Measurements from ENCODE around the gene MON1B. TPM values are rescaled to one million over a fixed set of nuclear protein-coding genes. Genes with fewer than 3 reads are reported as not detected.

The MON1B gene
- polyA plus RNA-seq, 1 donor (not counting 4 experiments of a cell fraction or from before 2014, with no cell fraction given) = 9.7 TPM

DNA sequence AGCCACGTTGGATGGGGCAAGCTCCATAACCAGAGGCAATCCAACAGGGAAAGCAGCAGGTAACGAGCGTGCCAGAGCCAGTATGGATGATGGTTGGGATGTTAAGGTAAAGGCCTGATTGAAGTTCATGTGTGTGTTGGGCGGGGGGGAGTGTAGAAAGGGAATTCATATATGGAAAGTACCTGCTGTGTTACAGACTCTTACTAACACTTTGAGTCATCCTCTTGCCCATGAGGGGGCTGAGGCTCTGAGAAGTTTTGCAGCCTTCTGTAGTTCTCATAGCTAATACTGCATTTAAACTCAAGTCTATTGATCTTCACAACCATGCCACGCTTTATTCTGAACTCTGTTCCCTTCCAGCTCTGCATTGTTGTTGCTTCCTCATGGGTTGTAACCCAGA lies 36.8 kb downstream of the MON1B start:
- TF ChIP-seq EZH2 (IDR thresholded peaks at IDR 0.05; ENCODE audit: low read length) = no peak
- TF ChIP-seq, protein P1, sequence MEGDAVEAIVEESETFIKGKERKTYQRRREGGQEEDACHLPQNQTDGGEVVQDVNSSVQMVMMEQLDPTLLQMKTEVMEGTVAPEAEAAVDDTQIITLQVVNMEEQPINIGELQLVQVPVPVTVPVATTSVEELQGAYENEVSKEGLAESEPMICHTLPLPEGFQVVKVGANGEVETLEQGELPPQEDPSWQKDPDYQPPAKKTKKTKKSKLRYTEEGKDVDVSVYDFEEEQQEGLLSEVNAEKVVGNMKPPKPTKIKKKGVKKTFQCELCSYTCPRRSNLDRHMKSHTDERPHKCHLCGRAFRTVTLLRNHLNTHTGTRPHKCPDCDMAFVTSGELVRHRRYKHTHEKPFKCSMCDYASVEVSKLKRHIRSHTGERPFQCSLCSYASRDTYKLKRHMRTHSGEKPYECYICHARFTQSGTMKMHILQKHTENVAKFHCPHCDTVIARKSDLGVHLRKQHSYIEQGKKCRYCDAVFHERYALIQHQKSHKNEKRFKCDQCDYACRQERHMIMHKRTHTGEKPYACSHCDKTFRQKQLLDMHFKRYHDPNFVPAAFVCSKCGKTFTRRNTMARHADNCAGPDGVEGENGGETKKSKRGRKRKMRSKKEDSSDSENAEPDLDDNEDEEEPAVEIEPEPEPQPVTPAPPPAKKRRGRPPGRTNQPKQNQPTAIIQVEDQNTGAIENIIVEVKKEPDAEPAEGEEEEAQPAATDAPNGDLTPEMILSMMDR (optimal IDR thresholded peaks at IDR 0.05 in 1 of 3, IDR thresholded peaks at IDR 0.05 in 1 of 3, conservative IDR thresholded peaks at IDR 0.05 in 1 of 3; ENCODE audit: extremely low read depth in 1 of 3, insufficient read depth in 2 of 3, low read length in 3 of 3) = no peak
- H3K4me3 ChIP-seq (ENCODE audit: control insufficient read depth in 2 of 3, extremely low read depth in 1 of 3, insufficient read depth in 2 of 3, low read depth in 1 of 3, low read length in 3 of 3) = no peak overlapping the region
- no peaks in the 10 kb centered on the region for H3K27me3 ChIP-seq (ENCODE audit: control insufficient read depth, extremely low read depth, insufficient read depth, low read length)
- H3K9ac ChIP-seq (ENCODE audit: control insufficient read depth, extremely low read depth, insufficient read depth, low read length) = no peak overlapping the region
- no peak overlapping the region for H3K27ac ChIP-seq (ENCODE audit: control insufficient read depth, insufficient read depth, low read length)
- FAIRE-seq (no peak), DNase-seq (ENCODE audit: low read depth, low spot score) (no peak)
- H3K36me3 ChIP-seq (ENCODE audit: control insufficient read depth in 2 of 2, extremely low read depth in 1 of 2, insufficient read depth in 2 of 2, low read length in 2 of 2) = no peaks in the 10 kb centered on the region
- no peaks in the 10 kb centered on the region for H4K20me1 ChIP-seq (ENCODE audit: control insufficient read depth, extremely low read depth, insufficient read depth, low read length)
- no peaks in the 10 kb centered on the region for H3K9me1 ChIP-seq (ENCODE audit: control insufficient read depth, extremely low read depth, insufficient read depth, low read length)
- no peaks in the 10 kb centered on the region for H3K9me3 ChIP-seq (ENCODE audit: control insufficient read depth, low read depth, low read length)
- dilution Hi-C loops (cut with MboI; ENCODE audit: extremely low pct_ligation_motif_present, low sequenced_read_pairs) = loop anchor here (25.0 kb wide), 1 partner anchor 360 kb away; no protein-coding TSS in a partner anchor
- no peaks in the 10 kb centered on the region for H3K79me2 ChIP-seq (ENCODE audit: control insufficient read depth, insufficient read depth, low read length)
- no peaks in the 10 kb centered on the region for H3K4me1 ChIP-seq (ENCODE audit: control insufficient read depth, extremely low read depth, insufficient read depth, low read length)
- no peak overlapping the region for H3K4me2 ChIP-seq (ENCODE audit: control insufficient read depth, extremely low read depth, insufficient read depth, low read depth, low read length)
- H2AFZ ChIP-seq (ENCODE audit: control insufficient read depth, low read length) = no peak overlapping the region

DNA sequence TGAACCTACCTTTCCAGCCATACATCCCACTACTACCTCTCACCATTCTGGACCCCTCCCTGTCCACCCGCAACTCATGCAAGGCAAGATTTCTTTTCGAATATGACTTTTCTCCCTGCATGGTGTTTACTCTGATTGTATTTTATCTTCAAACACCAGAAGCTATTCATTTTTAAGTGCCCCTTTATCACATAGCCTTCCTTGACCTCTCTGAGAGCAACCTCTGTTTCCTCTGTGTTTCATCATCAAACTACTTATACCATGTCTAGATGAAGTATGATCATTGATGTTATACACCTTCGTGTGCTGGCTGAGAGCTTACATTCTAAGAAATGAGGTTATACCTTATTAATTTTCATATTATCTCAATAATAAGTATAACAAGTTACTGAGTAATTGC lies 40.1 kb downstream of the MON1B start:
- dilution Hi-C loops (cut with MboI; ENCODE audit: extremely low pct_ligation_motif_present, low sequenced_read_pairs) = loop anchor here (25.0 kb wide), 1 partner anchor 356 kb away; no protein-coding TSS in a partner anchor

More for the DNA sequence above, 40.1 kb downstream of the MON1B start:
- H3K9ac ChIP-seq (ENCODE audit: control insufficient read depth, extremely low read depth, insufficient read depth, low read length) = no peak overlapping the region
- H3K36me3 ChIP-seq (ENCODE audit: control insufficient read depth in 2 of 2, extremely low read depth in 1 of 2, insufficient read depth in 2 of 2, low read length in 2 of 2) = no peaks in the 10 kb centered on the region
- no peak overlapping the region for H3K4me2 ChIP-seq (ENCODE audit: control insufficient read depth, extremely low read depth, insufficient read depth, low read depth, low read length)
- no peak overlapping the region for H3K27ac ChIP-seq (ENCODE audit: control insufficient read depth, insufficient read depth, low read length)
- FAIRE-seq = no peak
- DNase-seq (ENCODE audit: low read depth, low spot score) = no peak
- H2AFZ ChIP-seq (ENCODE audit: control insufficient read depth, low read length) = no peak overlapping the region
- no peak overlapping the region for H3K4me3 ChIP-seq (ENCODE audit: control insufficient read depth in 2 of 3, extremely low read depth in 1 of 3, insufficient read depth in 2 of 3, low read depth in 1 of 3, low read length in 3 of 3)
- no peaks in the 10 kb centered on the region for H3K9me1 ChIP-seq (ENCODE audit: control insufficient read depth, extremely low read depth, insufficient read depth, low read length)
- no peaks in the 10 kb centered on the region for H3K4me1 ChIP-seq (ENCODE audit: control insufficient read depth, extremely low read depth, insufficient read depth, low read length)
- H4K20me1 ChIP-seq (ENCODE audit: control insufficient read depth, extremely low read depth, insufficient read depth, low read length) = no peaks in the 10 kb centered on the region
- H3K27me3 ChIP-seq (ENCODE audit: control insufficient read depth, extremely low read depth, insufficient read depth, low read length) = no peaks in the 10 kb centered on the region
- no peaks in the 10 kb centered on the region for H3K9me3 ChIP-seq (ENCODE audit: control insufficient read depth, low read depth, low read length)
- no peaks in the 10 kb centered on the region for H3K79me2 ChIP-seq (ENCODE audit: control insufficient read depth, insufficient read depth, low read length)
- no peak for TF ChIP-seq EZH2 (IDR thresholded peaks at IDR 0.05; ENCODE audit: low read length)
- TF ChIP-seq, protein P1 (optimal IDR thresholded peaks at IDR 0.05 in 1 of 3, IDR thresholded peaks at IDR 0.05 in 1 of 3, conservative IDR thresholded peaks at IDR 0.05 in 1 of 3; ENCODE audit: extremely low read depth in 1 of 3, insufficient read depth in 2 of 3, low read length in 3 of 3) = no peak
